GM19239 (cell line): ENCODE data around the gene C20orf204.
A peak's percentile ranks its signal among the peaks of the same experiment; 100 is the strongest.

Experiments used
- DNase-seq: peaks from one replicate; pipeline ENCODE4 v3.0.0; 2011; ENCODE audit warnings: low spot score; ENCODE audit not compliant: insufficient read length
- FAIRE-seq: peaks from 2 replicates; lab custom pipeline; 2011; peaks lifted over from hg19 to GRCh38; lab: Jason Lieb, UNC

Gene C20orf204

GRCh38 chr20:64052987-64053840 is 17.2 kb downstream of the C20orf204 start:
- no peak for DNase-seq
- FAIRE-seq, result no peak

GRCh38 chr20:64053841-64054661 is 18.1 kb downstream of the C20orf204 start:
- no peak for FAIRE-seq
- DNase-seq, result no peak

GRCh38 chr20:64055396-64055892 is 19.5 kb downstream of the C20orf204 start:
- FAIRE-seq (no peak), DNase-seq (no peak)

GRCh38 chr20:64055893-64056638 is 20.1 kb downstream of the C20orf204 start:
- DNase-seq (no peak), FAIRE-seq (no peak)

GRCh38 chr20:64056639-64056888 is 20.6 kb downstream of the C20orf204 start:
- DNase-seq, result no peak
- FAIRE-seq, result no peak

GRCh38 chr20:64056889-64057627 is 21.1 kb downstream of the C20orf204 start:
- FAIRE-seq (no peak), DNase-seq (no peak)

GRCh38 chr20:64057628-64058498 is 21.9 kb downstream of the C20orf204 start:
- peak; percentile 94 for DNase-seq

GRCh38 chr20:64058536-64058935 is 22.6 kb downstream of the C20orf204 start:
- DNase-seq, result no peak
- FAIRE-seq, result no peak

More at GRCh38 chr20:64057628-64058498, 21.9 kb downstream of the C20orf204 start:
- FAIRE-seq, result peak; percentile 72

- FAIRE-seq, result no peak
Measured at GRCh38 chr20:64062276-64062595, 26.3 kb downstream of the C20orf204 start.

GRCh38 chr20:64062596-64063388 is 26.8 kb downstream of the C20orf204 start, which contains the start of gene TCEA2:
TCEA2 (plus strand) TSS chr20:64063198; CDS start chr20:64063313, 115 bp downstream.
- peak; percentile 98 for DNase-seq
- FAIRE-seq, result peak; percentile 70

More at GRCh38 chr20:64062276-64062595, 26.3 kb downstream of the C20orf204 start:
- DNase-seq, result no peak

GRCh38 chr20:64063389-64064144 is 27.6 kb downstream of the C20orf204 start:
- FAIRE-seq, result no peak
- DNase-seq, result no peak

- FAIRE-seq, result no peak
- DNase-seq, result no peak
Measured at GRCh38 chr20:64064145-64064698, 28.2 kb downstream of the C20orf204 start.

- FAIRE-seq (no peak), DNase-seq (no peak)
Measured at GRCh38 chr20:64065062-64065973, 29.3 kb downstream of the C20orf204 start.

- FAIRE-seq (peak; percentile 87), DNase-seq (peak; percentile 86)
Measured at GRCh38 chr20:64065974-64066343, 30.0 kb downstream of the C20orf204 start.

- DNase-seq (no peak), FAIRE-seq (no peak)
Measured at GRCh38 chr20:64067005-64067632, 31.1 kb downstream of the C20orf204 start.
